Pancreas (tissue), 10 donors: ENCODE results near the gene SMOC2. TPM values are rescaled to one million over a fixed set of nuclear protein-coding genes. Genes with fewer than 3 reads are reported as not detected.

Experiments
- ATAC-seq, 4 donors: fragments of 200-7000 bp; cut with Tn5 transposase; one replicate each; pipeline versions ENCODE4 v1.8.0 to v1.9.1; 2020; ENCODE audit warnings: mild to moderate bottlenecking in 4 of 4, moderate library complexity in 4 of 4
- DNase-seq, 6 donors: peaks; one replicate each; pipeline ENCODE4 v3.0.0-alpha.2; 2020
- FAIRE-seq: peaks from 2 replicates; lab custom pipeline; 2012; peaks lifted over from hg19 to GRCh38; lab: Jason Lieb, UNC
- H3K27ac ChIP-seq, 4 donors: fragments of 200-600 bp; sonication (generic); 1 replicate in 3 of 4; 2 replicates in 1 of 4; pipeline versions ENCODE4 v1.5.0 to v1.8.0; 2020
- H3K27me3 ChIP-seq, 4 donors: fragments of 200-600 bp; one replicate each; pipeline ENCODE4 v1.8.0; 2021
- H3K36me3 ChIP-seq, 3 donors: fragments of 200-600 bp; sonication (generic) in 1 of 3; one replicate each; pipeline versions ENCODE4 v1.5.0 to v1.8.0; 2020 to 2021
- H3K4me1 ChIP-seq, 3 donors: fragments of 200-600 bp; one replicate each; pipeline ENCODE4 v1.8.0; 2021
- H3K4me3 ChIP-seq, 4 donors: fragments of 200-600 bp; sonication (generic) in 2 of 4; one replicate each; pipeline versions ENCODE4 v1.5.0 to v1.8.0; 2020 to 2021
- H3K9me3 ChIP-seq, 4 donors: fragments of 200-600 bp; one replicate each; pipeline ENCODE4 v1.8.0; 2021
- WGBS, 2 donors: extraction: QIAGEN DNeasy Blood & Tissue Kit; methylation state at CpG; one replicate each; pipeline ENCODE4 v1.1.7; 2013; 5-methylcytosine and 5-hydroxymethylcytosine counted together
- intact Hi-C, 3 donors: fragments of 100-400 bp; cut with DNase I; formaldehyde crosslinking; loops; one replicate each; pipeline versions ENCODE4 v1.11.1 to v1.14.2; 2022
- polyA plus RNA-seq, 2 donors: library from polyadenylated mRNA; stranded (reverse); fragments of 200-250 nt; gene quantifications; one replicate each; pipeline ENCODE4 v1.2.3, GENCODE V29; 2013
- total RNA-seq, 6 donors: library from RNA; stranded (reverse); fragmentation: NEBNext Ultra II Directional in 4 of 6; extraction: Animal tissue kit (Norgen Biotek cat#: 25700) in 4 of 6; gene quantifications; one replicate each; pipeline versions ENCODE4 v1.2.1 to v1.2.4, GENCODE V29; 2021 to 2023
- TF ChIP-seq, protein P1 (sequence below), 4 donors: fragments of 200-600 bp; sonication (generic) in 3 of 4; IDR thresholded peaks; one replicate each; pipeline versions ENCODE4 v1.5.0 to v1.8.0; 2021; ENCODE audit warnings: antibody characterized with exemption in 4 of 4
- donor health status: healthy with polysubstance abuse.
- donor health status: DM: no; HTN: no; CAD: no; lungs with moderate emphysema.
- donor health status: DM: no; HTN: no; CAD: no.
- donor health status: control.
- donor health status: control.
- donor health status: Bipolar disorder and iron deficiency.
- donor health status: DM: yes; HTN: yes; CAD: no.
- donor health status: DM: no; HTN: no; CAD: no.
- donor health status: DM: no; HTN: no; CAD: no.
- donor health status: DM: yes; HTN: yes; CAD: no.

SMOC2 gene
- total and polyA plus RNA-seq, 8 donors, result 2.5 to 18.4 (median 6.5) TPM

DNA sequence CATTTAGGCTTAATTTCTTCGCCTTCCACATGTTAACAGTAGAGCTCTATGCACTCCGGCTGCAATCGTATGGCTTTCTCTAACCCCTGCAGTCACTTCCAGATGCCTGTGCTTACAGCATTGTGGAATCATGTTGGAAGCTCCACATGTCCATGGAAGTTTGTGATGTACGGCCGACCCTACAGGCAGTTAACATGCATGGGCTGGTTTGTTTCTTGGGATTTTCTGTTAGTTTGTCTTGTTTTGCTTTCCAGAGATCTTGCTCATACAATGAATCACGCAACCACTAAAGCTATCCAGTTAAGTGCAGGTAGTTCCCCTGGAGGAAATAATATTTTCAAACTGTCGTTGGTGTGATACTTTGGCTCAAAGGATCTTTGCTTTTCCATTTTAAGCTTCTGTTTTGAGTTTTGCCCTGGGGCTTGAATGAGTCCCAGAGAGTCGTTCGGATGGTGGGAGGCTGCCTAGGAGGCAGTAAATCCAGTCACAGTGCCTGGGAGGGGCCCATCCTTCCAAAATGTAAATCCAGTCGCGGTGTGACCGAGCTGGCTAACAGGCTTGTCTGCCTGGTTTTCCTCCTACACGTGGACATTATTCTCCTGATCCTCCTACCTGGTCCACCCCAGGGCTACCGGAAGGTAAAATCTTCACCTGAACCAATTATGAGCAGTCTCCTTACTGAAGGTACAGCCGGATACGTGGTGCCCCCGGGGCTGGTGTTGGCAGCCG is 225.9 kb downstream of the SMOC2 start:
- DNase-seq, result no peak

GRCh38 chr6:168667428-168667805 is 226.4 kb downstream of the SMOC2 start:
- 82 to 89% methylated on average over 7 of the region's 7 CpGs for WGBS, 2 donors

More for the DNA sequence above, 225.9 kb downstream of the SMOC2 start:
- 79 to 86% methylated on average over 18 of the region's 18 CpGs for WGBS, 2 donors
- FAIRE-seq (no peak), ATAC-seq (no peak)
- Histone ChIP-seq H3K36me3 (no peaks in the 10 kb centered on the region), H3K4me1 (no peaks in the 10 kb centered on the region), H3K27ac (no peak overlapping the region), H3K4me3 (no peak overlapping the region), H3K9me3 (no peaks in the 10 kb centered on the region), H3K27me3 (no peaks in the 10 kb centered on the region)
- intact Hi-C loops, result no loop called here
- TF ChIP-seq, protein P1, sequence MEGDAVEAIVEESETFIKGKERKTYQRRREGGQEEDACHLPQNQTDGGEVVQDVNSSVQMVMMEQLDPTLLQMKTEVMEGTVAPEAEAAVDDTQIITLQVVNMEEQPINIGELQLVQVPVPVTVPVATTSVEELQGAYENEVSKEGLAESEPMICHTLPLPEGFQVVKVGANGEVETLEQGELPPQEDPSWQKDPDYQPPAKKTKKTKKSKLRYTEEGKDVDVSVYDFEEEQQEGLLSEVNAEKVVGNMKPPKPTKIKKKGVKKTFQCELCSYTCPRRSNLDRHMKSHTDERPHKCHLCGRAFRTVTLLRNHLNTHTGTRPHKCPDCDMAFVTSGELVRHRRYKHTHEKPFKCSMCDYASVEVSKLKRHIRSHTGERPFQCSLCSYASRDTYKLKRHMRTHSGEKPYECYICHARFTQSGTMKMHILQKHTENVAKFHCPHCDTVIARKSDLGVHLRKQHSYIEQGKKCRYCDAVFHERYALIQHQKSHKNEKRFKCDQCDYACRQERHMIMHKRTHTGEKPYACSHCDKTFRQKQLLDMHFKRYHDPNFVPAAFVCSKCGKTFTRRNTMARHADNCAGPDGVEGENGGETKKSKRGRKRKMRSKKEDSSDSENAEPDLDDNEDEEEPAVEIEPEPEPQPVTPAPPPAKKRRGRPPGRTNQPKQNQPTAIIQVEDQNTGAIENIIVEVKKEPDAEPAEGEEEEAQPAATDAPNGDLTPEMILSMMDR (IDR thresholded peaks at IDR 0.05), result no peak

DNA sequence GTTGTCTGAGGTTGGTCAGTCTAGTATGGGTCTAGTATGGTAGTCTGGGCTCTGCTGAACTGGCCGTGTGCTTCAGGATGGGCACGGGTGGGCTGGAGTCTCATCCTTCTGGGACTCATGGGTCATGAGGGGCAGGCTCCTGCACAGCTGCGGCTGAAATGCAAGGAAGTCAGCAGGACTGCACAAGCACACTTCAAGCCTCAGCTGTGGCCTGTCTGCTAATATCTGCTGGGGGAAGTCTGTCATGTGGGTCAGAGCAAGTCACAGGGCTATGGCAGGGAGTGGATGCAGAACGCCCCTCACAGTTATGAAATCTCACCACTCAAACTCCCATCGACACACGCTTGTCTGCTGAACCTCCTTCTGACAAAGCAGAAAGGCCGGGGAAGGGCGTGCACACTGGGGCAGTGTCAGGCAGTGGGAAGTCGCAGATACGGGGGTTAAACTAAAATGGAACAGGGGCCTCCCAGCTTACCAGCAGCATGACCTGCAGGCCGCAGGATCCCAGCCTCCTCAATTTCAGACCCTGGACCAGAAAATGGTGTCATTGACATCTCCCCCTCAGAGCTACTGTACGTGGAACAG is 229.5 kb downstream of the SMOC2 start:
- Histone ChIP-seq H3K9me3 (no peaks in the 10 kb centered on the region), H3K36me3 (no peaks in the 10 kb centered on the region), H3K27me3 (no peaks in the 10 kb centered on the region), H3K27ac (no peak overlapping the region), H3K4me1 (no peaks in the 10 kb centered on the region), H3K4me3 (no peak overlapping the region)
- ATAC-seq, result no peak
- TF ChIP-seq, protein P1 (IDR thresholded peaks at IDR 0.05), result no peak
- 80 to 89% methylated on average over 12 of the region's 12 CpGs for WGBS, 2 donors
- DNase-seq, result no peak
- intact Hi-C loops, result no loop called here
- no peak for FAIRE-seq

More at GRCh38 chr6:168667428-168667805, 226.4 kb downstream of the SMOC2 start:
- ATAC-seq, result no peak
- H3K4me3 ChIP-seq, result no peak overlapping the region
- no peaks in the 10 kb centered on the region for H3K9me3 ChIP-seq
- FAIRE-seq, result no peak
- no peaks in the 10 kb centered on the region for H3K36me3 ChIP-seq
- no peaks in the 10 kb centered on the region for H3K4me1 ChIP-seq
- intact Hi-C loops, result no loop called here
- no peak for DNase-seq
- TF ChIP-seq, protein P1 (IDR thresholded peaks at IDR 0.05), result no peak
- H3K27me3 ChIP-seq, result no peaks in the 10 kb centered on the region
- no peak overlapping the region for H3K27ac ChIP-seq

DNA sequence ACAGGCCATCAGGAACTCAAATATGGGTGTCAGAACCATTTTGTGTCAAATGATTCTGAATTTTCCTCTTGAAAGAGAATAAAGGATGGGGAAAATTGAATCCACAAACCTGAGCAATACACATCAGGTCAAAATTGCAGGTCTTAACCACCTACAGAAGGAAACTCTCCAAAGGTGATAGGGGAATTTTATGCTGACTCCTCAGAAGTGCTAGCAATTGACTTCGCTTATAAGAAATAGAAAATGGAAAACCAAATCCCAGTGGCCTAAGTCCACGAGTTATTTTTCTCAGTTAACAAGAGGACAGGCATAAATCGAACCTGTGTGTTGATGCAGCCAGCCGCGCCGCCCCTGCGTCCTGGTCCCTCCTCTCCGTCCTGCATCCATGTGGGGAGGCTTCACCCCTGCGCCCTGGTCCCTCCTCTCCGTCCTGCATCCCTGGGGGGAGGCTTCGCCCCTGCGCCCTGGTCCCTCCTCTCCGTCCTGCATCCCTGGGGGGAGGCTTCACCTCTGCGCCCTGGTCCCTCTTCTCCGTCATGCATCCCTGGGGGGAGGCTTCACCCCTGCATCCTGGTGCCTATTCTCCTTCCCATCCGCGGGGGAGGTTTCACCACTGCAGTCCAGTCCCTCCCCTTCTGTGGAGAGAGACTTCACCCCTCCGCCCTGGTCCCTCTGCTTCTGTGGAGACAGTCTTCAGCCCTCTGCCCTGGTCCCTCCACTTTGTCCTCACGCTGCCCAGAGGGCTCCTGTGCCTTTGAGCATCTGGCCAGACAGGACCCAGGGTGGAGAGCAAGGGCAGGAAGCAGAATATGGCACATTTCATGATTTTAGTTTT is 230.3 kb downstream of the SMOC2 start:
- no peak for FAIRE-seq
- intact Hi-C loops, result no loop called here
- DNase-seq, result no peak

More for the DNA sequence above, 230.3 kb downstream of the SMOC2 start:
- no peak overlapping the region for H3K27ac ChIP-seq
- 76 to 81% methylated on average over 19 of the region's 19 CpGs for whole genome bisulfite sequencing, 2 donors
- H3K36me3 ChIP-seq, result no peaks in the 10 kb centered on the region
- H3K4me1 ChIP-seq, result no peaks in the 10 kb centered on the region
- no peaks in the 10 kb centered on the region for H3K9me3 ChIP-seq
- no peaks in the 10 kb centered on the region for H3K27me3 ChIP-seq
- TF ChIP-seq, protein P1 (IDR thresholded peaks at IDR 0.05), result no peak
- no peak overlapping the region for H3K4me3 ChIP-seq
- no peak for ATAC-seq
